ENCODE measurements around the gene OR1A1.
"Not testable (repeated sequence)": the region's sequence is repeated elsewhere in the genome, so short reads cannot be mapped to it uniquely, and the experiment has no call there.

OR1A1 gene, protein sequence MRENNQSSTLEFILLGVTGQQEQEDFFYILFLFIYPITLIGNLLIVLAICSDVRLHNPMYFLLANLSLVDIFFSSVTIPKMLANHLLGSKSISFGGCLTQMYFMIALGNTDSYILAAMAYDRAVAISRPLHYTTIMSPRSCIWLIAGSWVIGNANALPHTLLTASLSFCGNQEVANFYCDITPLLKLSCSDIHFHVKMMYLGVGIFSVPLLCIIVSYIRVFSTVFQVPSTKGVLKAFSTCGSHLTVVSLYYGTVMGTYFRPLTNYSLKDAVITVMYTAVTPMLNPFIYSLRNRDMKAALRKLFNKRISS

GRCh38 chr17:3207367-3207766 lies at the start of gene OR1A1:
Gene OR1A1, plus strand, starts transcription at chr17:3207667. Its CDS starts 7,954 bp downstream, at chr17:3215621.
- DNase-seq (ENCODE audit: low spot score) = no peak

- DNase-seq (ENCODE audit: low spot score) = no peak
Observed at GRCh38 chr17:3167574-3167973, 39.9 kb upstream of the OR1A1 start.

- DNase-seq (ENCODE audit: low spot score) = no peak
Observed at GRCh38 chr17:3189961-3190360, 17.5 kb upstream of the OR1A1 start.

- DNase-seq (ENCODE audit: low spot score) = no peak
Observed at GRCh38 chr17:3197219-3197618, 10.2 kb upstream of the OR1A1 start, which contains the start of gene OR1A2. Gene OR1A2, plus strand, starts transcription at chr17:3197519. Its CDS starts 0 bp downstream, at chr17:3197519.

DNA sequence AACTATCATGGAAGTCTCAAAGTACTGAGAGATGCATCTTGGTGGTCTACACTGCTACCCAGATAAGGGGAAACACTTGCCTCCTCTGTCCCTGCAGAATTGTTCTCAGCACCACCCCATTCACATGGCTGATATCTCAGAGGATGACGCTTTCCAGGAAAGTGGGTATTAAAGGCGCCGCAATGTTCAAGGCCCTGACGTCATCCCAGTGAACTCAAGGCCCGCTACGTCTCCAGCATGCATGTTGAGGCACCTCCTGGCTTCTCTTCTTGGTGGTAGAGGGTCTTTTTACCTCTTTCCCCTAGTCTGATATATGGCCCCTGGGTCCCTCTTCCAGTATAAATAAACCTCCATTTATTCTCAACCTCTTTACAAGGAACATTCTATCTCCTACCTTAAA lies 1.0 kb downstream of the OR1A1 start:
- DNase-seq (ENCODE audit: low spot score) = no peak

DNA sequence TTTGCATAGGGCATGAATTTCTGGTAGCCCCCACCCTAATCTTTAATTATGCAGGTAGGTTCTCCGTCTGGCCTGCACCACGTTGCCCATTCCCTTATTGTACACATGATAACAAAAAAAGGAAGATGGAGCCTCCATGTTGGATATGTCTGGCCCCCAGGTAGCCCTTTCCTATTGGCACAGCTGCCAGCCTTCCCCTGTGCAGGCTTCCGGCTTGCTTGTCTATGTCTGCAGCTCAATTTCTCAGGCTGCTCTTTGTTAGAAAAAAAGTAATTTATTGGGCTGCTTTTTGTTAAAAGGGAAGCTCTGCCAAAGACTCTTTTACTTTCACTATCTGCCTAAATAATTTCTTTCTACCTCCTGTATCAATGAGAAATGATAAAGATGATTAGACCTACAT lies 5.5 kb downstream of the OR1A1 start:
- no peak for DNase-seq (ENCODE audit: low spot score)

DNA sequence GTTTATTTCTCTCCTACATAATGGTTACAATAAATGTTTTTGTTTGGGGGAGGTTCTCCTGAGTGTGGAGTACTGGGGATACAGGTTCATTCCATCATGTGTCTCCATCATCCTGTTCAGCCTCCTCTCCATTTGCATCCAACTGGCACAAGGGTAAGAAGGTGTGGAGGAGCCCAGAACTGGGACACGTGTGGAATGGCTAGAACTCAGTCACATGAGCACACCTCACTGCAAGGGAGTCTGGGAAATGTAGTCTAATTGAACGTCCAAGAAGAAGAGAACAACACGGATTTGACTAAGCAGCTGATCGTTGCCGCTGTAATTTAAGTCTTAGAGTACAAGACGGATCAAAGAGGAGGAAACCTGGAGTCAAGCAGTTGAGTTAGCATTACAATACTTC lies 6.1 kb downstream of the OR1A1 start:
- DNase-seq (ENCODE audit: low spot score) = no peak

DNA sequence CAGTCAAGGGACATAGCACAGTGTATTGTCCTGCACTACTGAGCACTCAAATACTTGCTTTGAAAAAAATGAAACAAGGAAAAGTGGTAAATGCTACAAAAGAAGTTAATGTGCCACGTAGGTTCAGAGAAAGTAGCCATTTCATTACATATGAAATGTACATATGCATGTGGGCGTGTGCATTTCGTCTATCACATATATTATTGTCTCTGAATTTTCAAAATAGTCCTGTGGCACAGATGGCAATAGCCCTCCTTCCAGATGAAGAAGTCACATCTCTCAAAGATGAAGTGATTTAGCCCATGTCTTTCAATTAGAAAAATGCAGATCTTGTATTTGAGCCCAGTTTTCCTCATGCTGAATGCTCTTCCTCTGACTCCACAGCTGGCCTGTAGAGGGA lies 12.5 kb downstream of the OR1A1 start:
- not testable (repeated sequence) for DNase-seq (ENCODE audit: low spot score)

DNA sequence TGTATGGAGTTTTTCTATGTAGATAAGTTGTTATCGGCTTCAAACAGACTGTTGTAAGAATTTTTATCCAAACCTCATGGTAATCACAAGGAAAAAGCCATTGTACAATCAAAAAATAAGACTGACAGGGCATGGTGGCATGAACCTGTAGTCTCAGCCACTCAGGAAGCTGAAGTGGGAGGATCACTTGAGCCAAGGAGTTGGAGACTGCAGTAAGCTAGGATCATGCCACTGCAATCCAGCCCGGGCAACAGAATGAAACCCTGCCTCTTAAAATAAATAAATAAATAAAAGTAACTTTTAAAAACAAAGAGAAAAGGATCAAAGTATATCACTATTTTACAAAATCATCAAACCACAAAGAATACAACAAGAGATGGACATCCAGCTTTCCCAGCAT lies 14.4 kb downstream of the OR1A1 start:
- no peak for DNase-seq (ENCODE audit: low spot score)

GRCh38 chr17:3222505-3222904 lies 15.0 kb downstream of the OR1A1 start:
- no peak for DNase-seq (ENCODE audit: low spot score)

DNA sequence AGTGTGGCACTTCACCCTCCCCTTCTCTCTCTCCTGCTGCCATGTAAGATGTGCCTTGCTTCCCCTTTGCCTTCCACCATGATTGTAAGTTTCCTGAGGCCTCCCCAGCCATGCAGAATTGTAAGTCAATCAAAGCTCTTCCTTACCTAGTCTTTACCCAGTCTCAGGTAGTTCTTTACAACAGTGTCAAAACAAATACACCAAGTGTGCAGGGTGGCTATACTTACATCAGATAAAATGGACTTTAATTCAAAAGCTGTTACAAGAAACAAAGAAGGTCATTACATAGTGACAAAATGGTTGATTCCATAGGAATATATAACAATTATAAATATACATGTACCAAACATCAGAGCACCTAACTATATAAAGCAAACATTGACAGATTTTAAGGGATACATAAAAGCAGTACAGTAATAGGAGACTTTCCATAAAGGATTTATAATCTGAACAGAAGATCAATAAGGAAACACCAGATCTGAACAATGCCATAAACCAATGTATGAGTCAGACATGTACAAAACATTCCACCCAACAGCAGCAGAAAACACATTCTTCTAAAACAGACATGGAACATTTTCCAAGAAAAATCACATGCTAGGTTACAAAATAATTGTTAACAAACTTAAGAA lies 17.4 kb downstream of the OR1A1 start:
- DNase-seq (ENCODE audit: low spot score) = not testable (repeated sequence)

DNA sequence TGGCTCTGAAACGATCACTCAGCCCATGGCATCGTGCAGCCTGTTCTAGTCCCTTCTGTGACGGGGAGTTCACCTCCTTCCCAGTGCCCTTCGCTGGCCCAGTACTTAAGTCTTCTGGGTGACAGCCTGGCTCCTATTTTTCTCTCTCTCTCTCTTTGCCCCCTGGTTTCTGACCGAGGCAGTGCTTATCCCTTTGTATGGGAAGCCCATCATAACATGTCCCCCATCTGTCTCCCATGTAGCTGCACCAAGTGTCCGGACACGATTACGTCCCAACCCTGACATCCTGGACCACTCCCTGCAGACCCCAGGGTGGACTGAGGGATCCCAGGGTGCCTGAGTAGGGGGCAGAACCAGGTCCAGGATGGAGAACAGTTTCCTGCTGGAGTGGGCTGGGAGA lies 24.8 kb downstream of the OR1A1 start:
- not testable (repeated sequence) for DNase-seq (ENCODE audit: low spot score)

- not testable (repeated sequence) for DNase-seq (ENCODE audit: low spot score)
Observed at GRCh38 chr17:3238685-3239084, 31.2 kb downstream of the OR1A1 start.

GRCh38 chr17:3241044-3241443 lies 33.6 kb downstream of the OR1A1 start:
- DNase-seq (ENCODE audit: low spot score) = not testable (repeated sequence)

DNA sequence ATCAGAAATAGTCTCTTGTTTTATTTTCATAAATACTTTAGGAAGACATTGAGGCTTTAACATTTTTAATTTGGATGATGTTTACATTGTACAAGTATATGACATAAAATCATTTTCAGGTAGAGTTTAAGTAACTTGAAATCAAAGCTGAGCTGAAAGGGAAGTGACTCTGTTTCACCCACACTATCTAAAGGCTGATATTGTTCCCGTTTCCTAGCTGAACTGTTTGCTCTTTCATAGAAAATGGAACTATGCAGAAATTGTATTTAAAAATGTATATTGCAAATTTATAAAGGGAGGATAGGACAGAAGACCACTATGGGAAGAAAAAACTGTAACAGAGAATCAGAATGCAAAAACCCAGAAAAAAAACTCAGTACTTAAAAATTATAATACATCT lies 37.4 kb downstream of the OR1A1 start:
- not testable (repeated sequence) for DNase-seq (ENCODE audit: low spot score)

DNA sequence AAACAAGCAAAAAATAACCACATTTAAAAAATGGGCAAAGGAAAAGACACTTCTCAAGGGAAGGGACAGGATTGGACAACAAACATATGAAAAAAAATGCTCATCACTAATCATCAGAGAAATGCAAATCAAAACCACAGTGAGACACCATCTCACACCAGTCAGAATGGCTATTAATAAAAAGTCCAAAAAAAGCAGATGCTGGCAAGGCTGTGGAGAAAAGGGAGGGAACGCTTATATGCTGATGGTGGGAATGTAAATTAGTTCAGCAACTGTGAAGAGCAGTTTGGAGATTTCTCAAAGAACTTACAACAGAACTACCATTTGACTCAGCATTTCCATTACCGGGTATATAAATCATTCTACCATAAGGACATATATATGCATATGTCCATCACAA lies 41.5 kb downstream of the OR1A1 start:
- DNase-seq (ENCODE audit: low spot score) = not testable (repeated sequence)

DNA sequence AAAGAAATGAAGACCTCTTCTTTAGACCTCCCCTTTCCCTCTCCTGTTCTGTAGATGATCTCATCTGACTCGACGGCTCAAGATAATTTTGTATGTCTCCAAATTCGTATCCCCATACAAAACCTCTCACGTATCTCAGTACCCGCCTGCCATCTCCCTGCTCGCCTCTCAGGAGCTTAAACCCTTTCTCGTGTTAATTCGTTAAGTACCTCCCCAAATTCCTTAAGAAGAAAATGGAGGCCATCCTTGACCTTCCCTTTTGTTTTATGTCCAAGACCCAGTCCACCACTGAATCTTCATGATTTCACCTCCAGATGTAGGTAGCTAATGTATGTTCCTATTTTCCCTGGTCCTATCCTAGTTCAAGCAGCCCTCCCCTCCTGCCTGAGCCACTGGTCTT lies 49.1 kb downstream of the OR1A1 start:
- DNase-seq (ENCODE audit: low spot score) = no peak

GRCh38 chr17:3260163-3260562 lies 52.7 kb downstream of the OR1A1 start:
- no peak for DNase-seq (ENCODE audit: low spot score)

DNA sequence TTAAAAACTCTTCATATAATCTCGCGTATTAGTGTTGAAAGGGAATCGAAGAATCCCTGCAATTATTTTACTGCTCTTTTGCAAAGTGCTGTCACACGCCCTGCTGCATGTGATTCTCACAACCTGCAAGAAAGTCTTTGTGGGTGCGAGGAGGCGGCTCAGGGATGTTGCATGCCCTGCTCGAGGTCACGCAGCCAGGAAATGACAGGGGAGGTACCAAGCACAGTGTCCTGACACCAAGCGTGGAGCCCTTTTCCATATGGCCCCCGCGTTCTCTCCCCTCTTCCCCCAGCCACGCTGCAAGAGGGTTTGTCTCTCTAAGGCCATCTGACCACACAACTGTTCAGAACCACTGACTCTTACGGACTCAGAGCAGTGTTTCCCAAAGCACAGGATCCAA lies 53.1 kb downstream of the OR1A1 start:
- no peak for DNase-seq (ENCODE audit: low spot score)

All from hematopoietic multipotent progenitor cell treated with erythropoietin and hydrocortisone succinate and interleukin-3 and kit ligand, for 15 days (in vitro differentiated cells).